Measurements from ENCODE around the gene NUP62CL.

DNA sequence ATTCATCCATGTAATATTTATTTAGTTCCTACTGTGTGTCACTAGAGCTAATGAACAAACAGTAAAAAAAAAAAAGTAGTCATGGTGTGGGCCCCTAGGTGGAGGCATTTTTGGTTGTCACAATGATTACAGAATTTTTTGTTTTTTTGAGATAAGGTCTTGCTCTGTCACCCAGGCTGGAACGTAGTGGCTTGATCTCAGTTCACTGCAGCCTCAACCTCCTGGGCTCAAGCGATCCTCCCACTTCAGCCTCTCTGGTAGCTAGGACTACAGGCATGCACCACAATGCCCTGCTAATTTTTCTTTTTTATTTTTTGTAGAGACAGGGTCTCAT lies 22.2 kb upstream of the NUP62CL start:
- TF ChIP-seq, protein P1, sequence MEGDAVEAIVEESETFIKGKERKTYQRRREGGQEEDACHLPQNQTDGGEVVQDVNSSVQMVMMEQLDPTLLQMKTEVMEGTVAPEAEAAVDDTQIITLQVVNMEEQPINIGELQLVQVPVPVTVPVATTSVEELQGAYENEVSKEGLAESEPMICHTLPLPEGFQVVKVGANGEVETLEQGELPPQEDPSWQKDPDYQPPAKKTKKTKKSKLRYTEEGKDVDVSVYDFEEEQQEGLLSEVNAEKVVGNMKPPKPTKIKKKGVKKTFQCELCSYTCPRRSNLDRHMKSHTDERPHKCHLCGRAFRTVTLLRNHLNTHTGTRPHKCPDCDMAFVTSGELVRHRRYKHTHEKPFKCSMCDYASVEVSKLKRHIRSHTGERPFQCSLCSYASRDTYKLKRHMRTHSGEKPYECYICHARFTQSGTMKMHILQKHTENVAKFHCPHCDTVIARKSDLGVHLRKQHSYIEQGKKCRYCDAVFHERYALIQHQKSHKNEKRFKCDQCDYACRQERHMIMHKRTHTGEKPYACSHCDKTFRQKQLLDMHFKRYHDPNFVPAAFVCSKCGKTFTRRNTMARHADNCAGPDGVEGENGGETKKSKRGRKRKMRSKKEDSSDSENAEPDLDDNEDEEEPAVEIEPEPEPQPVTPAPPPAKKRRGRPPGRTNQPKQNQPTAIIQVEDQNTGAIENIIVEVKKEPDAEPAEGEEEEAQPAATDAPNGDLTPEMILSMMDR (conservative IDR thresholded peaks at IDR 0.05; ENCODE audit: low read length): no peak
- no peak for TF ChIP-seq EZH2phosphoT487 (IDR thresholded peaks at IDR 0.05; ENCODE audit: borderline replicate concordance, low read depth, low read length)
